ENCODE data around the gene SERPINI1. TPM values are rescaled to one million over a fixed set of nuclear protein-coding genes. Genes with fewer than 3 reads are reported as not detected.

SERPINI1 gene
- total and polyA plus RNA-seq, 9 of the 15 experiments (the other 6 are each of a cell fraction or from before 2014, with no cell fraction given), result 1.6 to 9.9 (median 3.5) TPM

GRCh38 chr3:167723872-167724271 lies 11.6 kb upstream of the SERPINI1 start (continued):
- TF ChIP-seq PRDM10 (IDR thresholded peaks at IDR 0.05; ENCODE audit: partially characterized antibody) (no peak), ZBTB26 (CRISPR knock-in tag; IDR thresholded peaks at IDR 0.05) (no peak), HCFC1 (IDR thresholded peaks at IDR 0.05; ENCODE audit: low read depth, low read length) (no peak), CCAR2 (IDR thresholded peaks at IDR 0.05; ENCODE audit: low read depth, low read length) (no peak), POLR2B (IDR thresholded peaks at IDR 0.05; ENCODE audit: low read depth, partially characterized antibody) (no peak), ADNP (tag; IDR thresholded peaks at IDR 0.05) (peak; percentile 63; the same call in 1 of the 2 replicates), MECOM (CRISPR knock-in tag; IDR thresholded peaks at IDR 0.05) (no peak), JUND (IDR thresholded peaks at IDR 0.05; ENCODE audit: borderline replicate concordance, low read depth, low read length) (peak; percentile 46; the same call in 1 of the 2 replicates), JUND (tag; IDR thresholded peaks at IDR 0.05; ENCODE audit: borderline replicate concordance, low read depth, low read length) (no peak; the same call in 2 of the 3 replicates), ARID4B (CRISPR knock-in tag; IDR thresholded peaks at IDR 0.05) (no peak), SAFB (IDR thresholded peaks at IDR 0.05; ENCODE audit: borderline replicate concordance, low read depth, low read length) (no peak), ZNF274 (IDR thresholded peaks at IDR 0.05; ENCODE audit: borderline replicate concordance, low read depth, low read length) (no peak), ZNF408 (CRISPR knock-in tag; IDR thresholded peaks at IDR 0.05; ENCODE audit: low read depth) (no peak), ZNF146 (CRISPR knock-in tag; IDR thresholded peaks at IDR 0.05; ENCODE audit: unreplicated experiment) (no peak), TEAD1 (CRISPR knock-in tag; IDR thresholded peaks at IDR 0.05) (no peak), ZNF431 (CRISPR knock-in tag; IDR thresholded peaks at IDR 0.05) (no peak), TSC22D4 (tag; IDR thresholded peaks at IDR 0.05) (no peak), RAD51 (IDR thresholded peaks at IDR 0.05; ENCODE audit: borderline replicate concordance, low read depth) (no peak), MAFK (IDR thresholded peaks at IDR 0.05; ENCODE audit: low read length) (no peak)
- TF ChIP-seq, protein P1, sequence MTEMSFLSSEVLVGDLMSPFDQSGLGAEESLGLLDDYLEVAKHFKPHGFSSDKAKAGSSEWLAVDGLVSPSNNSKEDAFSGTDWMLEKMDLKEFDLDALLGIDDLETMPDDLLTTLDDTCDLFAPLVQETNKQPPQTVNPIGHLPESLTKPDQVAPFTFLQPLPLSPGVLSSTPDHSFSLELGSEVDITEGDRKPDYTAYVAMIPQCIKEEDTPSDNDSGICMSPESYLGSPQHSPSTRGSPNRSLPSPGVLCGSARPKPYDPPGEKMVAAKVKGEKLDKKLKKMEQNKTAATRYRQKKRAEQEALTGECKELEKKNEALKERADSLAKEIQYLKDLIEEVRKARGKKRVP (CRISPR knock-in tag; IDR thresholded peaks at IDR 0.05), result no peak; the same call in 1 of the 2 replicates

Measured in K562 (cell line).